GM12878 (cell line): ENCODE measurements around the gene FCAMR. TPM values are rescaled to one million over a fixed set of nuclear protein-coding genes. Genes with fewer than 3 reads are reported as not detected.
A peak's percentile ranks its signal among the peaks of the same experiment; 100 is the strongest.

Experiments used
- ATAC-seq: fragments of 200-7000 bp; cut with Tn5 transposase; 3 replicates; pipeline ENCODE4 v1.9.1; 2020; ENCODE audit warnings: mild to moderate bottlenecking, moderate library complexity
- BruUV-seq: library from RNA; stranded (reverse); fragments of 400-500 nt; replicated peaks from 2 replicates; lab custom pipeline; 2021; lab: Mats Ljungman, UMichigan
- CTCF ChIA-PET: fragments of 300-600 bp; sonication (Branson Sonifier 250); formaldehyde crosslinking; extraction: SDS; loops from one replicate; lab custom pipeline; 2021; ENCODE audit warnings: inconsistent platforms; lab: Yijun Ruan, JAX
- POLR2A ChIA-PET: fragments of 350-600 bp; formaldehyde crosslinking; extraction: SDS; loops from one replicate; lab custom pipeline; 2021; ENCODE audit warnings: inconsistent platforms; lab: Charles Lee
- RAD21 ChIA-PET: fragments of 300-600 bp; sonication (Branson Sonifier 250); formaldehyde crosslinking; loops from one replicate; lab custom pipeline; 2023; ENCODE audit warnings: antibody characterized with exemption; ENCODE audit not compliant: unreplicated experiment; lab: Charles Lee
- SMC1A ChIA-PET: fragments of 300-600 bp; sonication (Branson Sonifier 250); formaldehyde crosslinking; loops from one replicate; lab custom pipeline; 2023; ENCODE audit not compliant: unreplicated experiment, uncharacterized antibody; lab: Charles Lee
- DNase-seq: peaks from one replicate; pipeline ENCODE4 v3.0.0-alpha.2; 2011; ENCODE audit warnings: low read depth, low spot score
- FAIRE-seq: peaks from 3 replicates; lab custom pipeline; 2011; peaks lifted over from hg19 to GRCh38; lab: Jason Lieb, UNC
- H2AFZ ChIP-seq: 2 replicates; pipeline ENCODE4 v1.6.0; 2011; ENCODE audit warnings: low read depth, low read length, control low read depth; ENCODE audit not compliant: control insufficient read depth
- H3K27ac ChIP-seq: 2 replicates; pipeline ENCODE4 v1.5.1; 2011; ENCODE audit warnings: control low read depth; ENCODE audit not compliant: control insufficient read depth, insufficient read depth
- H3K27me3 ChIP-seq, 2 experiments: replicated peaks in 1 of 2; 2 replicates each; pipeline versions ENCODE4 v1.6.0 to v1.6.1; 2011; ENCODE audit warnings: low read length in 1 of 2; ENCODE audit not compliant: control insufficient read depth in 2 of 2, insufficient read depth in 2 of 2
- H3K36me3 ChIP-seq, 2 experiments: 2 replicates each; pipeline ENCODE4 v1.5.1; 2011; ENCODE audit warnings: low read length in 1 of 2; ENCODE audit not compliant: control insufficient read depth in 2 of 2, insufficient read depth in 2 of 2
- H3K4me1 ChIP-seq: 2 replicates; pipeline ENCODE4 v1.6.1; 2011; ENCODE audit warnings: mild to moderate bottlenecking, low read length, moderate library complexity, mixed read lengths; ENCODE audit not compliant: control insufficient read depth, insufficient read depth
- H3K4me2 ChIP-seq: 2 replicates; pipeline ENCODE4 v1.6.0; 2011; ENCODE audit warnings: control low read depth; ENCODE audit not compliant: control insufficient read depth, insufficient read depth
- H3K4me3 ChIP-seq: fragments of 200-600 bp; sonication (generic); 2 replicates; pipeline ENCODE4 v1.5.1; 2016
- H3K79me2 ChIP-seq: 2 replicates; pipeline ENCODE4 v1.6.0; 2011; ENCODE audit warnings: low read length; ENCODE audit not compliant: control insufficient read depth, insufficient read depth
- H3K9ac ChIP-seq: 2 replicates; pipeline ENCODE4 v1.8.0; 2011; ENCODE audit warnings: low read length, control low read depth, mixed read lengths; ENCODE audit not compliant: control insufficient read depth, insufficient read depth
- H3K9me3 ChIP-seq: replicated peaks from 3 replicates; pipeline ENCODE4 v1.5.1; 2011; ENCODE audit warnings: mild to moderate bottlenecking, low read length; ENCODE audit not compliant: control insufficient read depth, insufficient read depth
- H4K20me1 ChIP-seq: 2 replicates; pipeline ENCODE4 v1.6.0; 2011; ENCODE audit not compliant: control insufficient read depth, insufficient read depth
- CBX5 ChIP-seq: sonication (generic); IDR thresholded peaks from 2 replicates; pipeline ENCODE4 v1.6.1; 2016; ENCODE audit warnings: low read depth, moderate library complexity, mild to moderate bottlenecking, inconsistent platforms
- EP300 ChIP-seq, 2 experiments: fragments of 150-350 bp in 1 of 2; IDR thresholded peaks; 2 replicates each; pipeline ENCODE4 v1.6.1; 2011 to 2012; ENCODE audit warnings: low read depth in 2 of 2, low read length in 2 of 2, borderline replicate concordance in 1 of 2, improper control_type of control experiment in 1 of 2, inconsistent platforms in 1 of 2; ENCODE audit not compliant: control insufficient read depth in 1 of 2
- POLR2A ChIP-seq: IDR thresholded peaks from 2 replicates; pipeline ENCODE4 v1.6.1; 2011; ENCODE audit warnings: low read depth, mild to moderate bottlenecking, low read length
- RBBP5 ChIP-seq: fragments of 200-600 bp; sonication (generic); conservative IDR thresholded peaks from 2 replicates; pipeline ENCODE4 v1.6.1; 2016
- RCOR1 ChIP-seq: conservative IDR thresholded peaks from 2 replicates; pipeline ENCODE4 v1.6.1; 2012; ENCODE audit warnings: low read depth, low read length, improper control_type of control experiment
- ZNF274 ChIP-seq: IDR thresholded peaks from one replicate; pipeline ENCODE4 v1.8.0; 2011; ENCODE audit not compliant: insufficient read length, insufficient read depth
- WGBS: methylation state at CpG from one replicate; pipeline ENCODE4 v1.1.6; 2016; ENCODE audit warnings: low lambda C conversion rate; ENCODE audit not compliant: insufficient replicate concordance, insufficient coverage; ENCODE audit errors: missing lambda C conversion rate; 5-methylcytosine and 5-hydroxymethylcytosine counted together
- in situ Hi-C: fragments of 300-500 bp; cut with MboI; formaldehyde crosslinking; loops from 9 replicates; pipeline ENCODE4 v1.14.3; 2018; ENCODE audit warnings: mixed read lengths
- intact Hi-C: fragments of 100-400 bp; cut with micrococcal nuclease; formaldehyde crosslinking; loops from one replicate; pipeline ENCODE4 v1.14.2; 2022; ENCODE audit not compliant: unreplicated experiment
- polyA plus RNA-seq, 11 experiments: library from polyadenylated mRNA; depleted of rRNA in 4 of 11; unstranded in 6 of 11; stranded (reverse) in 5 of 11; fragments of >200 nt; fragmentation: Nextera tagmentation in 4 of 11; fragmentation: Illumina TruSeq in 1 of 11; extraction: Ambion mirVana in 4 of 11; extraction: Trizol in 1 of 11; gene quantifications; 1 replicate in 1 of 11; 2 replicates in 10 of 11; pipeline versions ENCODE4 v1.2.1 to v1.2.3, GENCODE V29; 2011 to 2016; ENCODE audit warnings: inconsistent platforms in 2 of 11, missing spikeins in 2 of 11, low read depth in 1 of 11
- total RNA-seq, 4 experiments: library from RNA; depleted of rRNA in 3 of 4; stranded (reverse); fragments of >200 nt in 3 of 4; fragmentation: Illumina TruSeq in 1 of 4; extraction: Trizol in 1 of 4; gene quantifications; 2 replicates each; pipeline versions ENCODE4 v1.2.1 to v1.2.3, GENCODE V29; 2013 to 2021
- TF ChIP-seq, protein P1 (sequence below): fragments of 450-650 bp; IDR thresholded peaks from 2 replicates; pipeline ENCODE4 v1.6.1; 2017; ENCODE audit warnings: mild to moderate bottlenecking, moderate library complexity
- TF ChIP-seq, protein P2 (sequence below): IDR thresholded peaks from 2 replicates; pipeline ENCODE4 v1.6.1; 2012; ENCODE audit warnings: improper control_type of control experiment, low read depth, low read length; ENCODE audit not compliant: insufficient replicate concordance
- TF ChIP-seq, protein P3 (sequence below): fragments of 450-650 bp; conservative IDR thresholded peaks from 2 replicates; pipeline ENCODE4 v1.6.1; 2017; ENCODE audit warnings: mild to moderate bottlenecking, moderate library complexity

The FCAMR gene
- total and polyA plus RNA-seq, 10 of the 15 experiments (the other 5 are each of a cell fraction or from before 2014, with no cell fraction given) = 0.04 to 0.15 (median 0.06) TPM; not detected in 3

DNA sequence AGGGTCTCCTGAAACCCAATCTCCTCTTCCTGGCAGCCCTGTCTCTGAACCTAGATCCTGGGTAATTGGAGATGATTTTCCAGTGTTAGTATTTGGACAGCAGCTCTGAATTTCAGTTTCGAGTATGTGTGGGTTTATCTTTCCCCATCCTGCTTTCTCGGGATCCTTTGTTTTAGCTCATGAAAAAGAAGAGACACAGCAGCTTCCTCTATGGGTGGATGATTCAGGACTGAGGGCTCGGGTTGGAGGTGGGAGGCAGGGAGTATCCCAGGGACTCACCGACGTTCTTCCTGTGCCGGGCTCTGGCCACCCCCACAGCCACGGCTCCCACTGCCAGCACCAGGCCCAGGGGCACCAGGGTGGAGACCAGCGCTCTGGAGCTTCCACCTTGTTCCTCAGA lies 38.1 kb downstream of the FCAMR start:
- Histone ChIP-seq H3K9me3 (no peaks in the 10 kb centered on the region), H3K4me2 (peak overlapping the region; percentile 17; the same call in 1 of the 2 replicates), H4K20me1 (no peaks in the 10 kb centered on the region), H2AFZ (no peak overlapping the region; the same call in 1 of the 2 replicates), H3K4me1 (peaks cover 46% of the 10 kb centered on the region), H3K4me3 (no peak overlapping the region), H3K9ac (no peak overlapping the region), H3K27ac (peak overlapping the region; percentile 99), H3K36me3 (no peaks in the 10 kb centered on the region), H3K27me3 (no peaks in the 10 kb centered on the region), H3K79me2 (no peaks in the 10 kb centered on the region)
- intact Hi-C loops (loop anchor here (5.0 kb wide), 1 partner anchor 120 kb away; the partner anchor contains the start of genes PFKFB2 and YOD1), in situ Hi-C loops (no loop called here)
- RAD21 ChIA-PET = interaction anchor here (0.7 to 13.5 kb wide), 17 partner anchors 15 to 297 kb away, joined by 3 to 371 read pairs (median 7); partner anchors contain the start of genes DYRK3 and FCMR
- FAIRE-seq (no peak), ATAC-seq (no peak), DNase-seq (no peak)
- POLR2A ChIA-PET = interaction anchor here (0.6 to 13.3 kb wide), 7 partner anchors 15 to 211 kb away, joined by 3 to 222 read pairs (median 4); partner anchors contain the start of gene FCMR
- no TSS peak for BruUV-seq
- CTCF ChIA-PET = interaction anchor here (0.6 to 13.5 kb wide), 33 partner anchors 10 to 411 kb away, joined by 3 to 643 read pairs (median 6); partner anchors contain the start of genes DYRK3, FCAMR, FCMR and IL20
- SMC1A ChIA-PET = interaction anchor here (0.6 to 10.3 kb wide), 27 partner anchors 8 to 205 kb away, joined by 3 to 431 read pairs (median 5); partner anchors contain the start of genes FCAMR, FCMR, IL19 and IL20
- TF ChIP-seq RCOR1 (no peak), POLR2A (no peak), EP300 (IDR thresholded peaks at IDR 0.05; ENCODE audit: borderline replicate concordance in 1 of 2, control insufficient read depth in 1 of 2, low read depth in 2 of 2, low read length in 2 of 2) (no peak), RBBP5 (no peak), CBX5 (no peak), ZNF274 (no peak)
- TF ChIP-seq, protein P1, sequence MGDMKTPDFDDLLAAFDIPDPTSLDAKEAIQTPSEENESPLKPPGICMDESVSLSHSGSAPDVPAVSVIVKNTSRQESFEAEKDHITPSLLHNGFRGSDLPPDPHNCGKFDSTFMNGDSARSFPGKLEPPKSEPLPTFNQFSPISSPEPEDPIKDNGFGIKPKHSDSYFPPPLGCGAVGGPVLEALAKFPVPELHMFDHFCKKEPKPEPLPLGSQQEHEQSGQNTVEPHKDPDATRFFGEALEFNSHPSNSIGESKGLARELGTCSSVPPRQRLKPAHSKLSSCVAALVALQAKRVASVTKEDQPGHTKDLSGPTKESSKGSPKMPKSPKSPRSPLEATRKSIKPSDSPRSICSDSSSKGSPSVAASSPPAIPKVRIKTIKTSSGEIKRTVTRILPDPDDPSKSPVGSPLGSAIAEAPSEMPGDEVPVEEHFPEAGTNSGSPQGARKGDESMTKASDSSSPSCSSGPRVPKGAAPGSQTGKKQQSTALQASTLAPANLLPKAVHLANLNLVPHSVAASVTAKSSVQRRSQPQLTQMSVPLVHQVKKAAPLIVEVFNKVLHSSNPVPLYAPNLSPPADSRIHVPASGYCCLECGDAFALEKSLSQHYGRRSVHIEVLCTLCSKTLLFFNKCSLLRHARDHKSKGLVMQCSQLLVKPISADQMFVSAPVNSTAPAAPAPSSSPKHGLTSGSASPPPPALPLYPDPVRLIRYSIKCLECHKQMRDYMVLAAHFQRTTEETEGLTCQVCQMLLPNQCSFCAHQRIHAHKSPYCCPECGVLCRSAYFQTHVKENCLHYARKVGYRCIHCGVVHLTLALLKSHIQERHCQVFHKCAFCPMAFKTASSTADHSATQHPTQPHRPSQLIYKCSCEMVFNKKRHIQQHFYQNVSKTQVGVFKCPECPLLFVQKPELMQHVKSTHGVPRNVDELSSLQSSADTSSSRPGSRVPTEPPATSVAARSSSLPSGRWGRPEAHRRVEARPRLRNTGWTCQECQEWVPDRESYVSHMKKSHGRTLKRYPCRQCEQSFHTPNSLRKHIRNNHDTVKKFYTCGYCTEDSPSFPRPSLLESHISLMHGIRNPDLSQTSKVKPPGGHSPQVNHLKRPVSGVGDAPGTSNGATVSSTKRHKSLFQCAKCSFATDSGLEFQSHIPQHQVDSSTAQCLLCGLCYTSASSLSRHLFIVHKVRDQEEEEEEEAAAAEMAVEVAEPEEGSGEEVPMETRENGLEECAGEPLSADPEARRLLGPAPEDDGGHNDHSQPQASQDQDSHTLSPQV = no peak
- TF ChIP-seq, protein P2, sequence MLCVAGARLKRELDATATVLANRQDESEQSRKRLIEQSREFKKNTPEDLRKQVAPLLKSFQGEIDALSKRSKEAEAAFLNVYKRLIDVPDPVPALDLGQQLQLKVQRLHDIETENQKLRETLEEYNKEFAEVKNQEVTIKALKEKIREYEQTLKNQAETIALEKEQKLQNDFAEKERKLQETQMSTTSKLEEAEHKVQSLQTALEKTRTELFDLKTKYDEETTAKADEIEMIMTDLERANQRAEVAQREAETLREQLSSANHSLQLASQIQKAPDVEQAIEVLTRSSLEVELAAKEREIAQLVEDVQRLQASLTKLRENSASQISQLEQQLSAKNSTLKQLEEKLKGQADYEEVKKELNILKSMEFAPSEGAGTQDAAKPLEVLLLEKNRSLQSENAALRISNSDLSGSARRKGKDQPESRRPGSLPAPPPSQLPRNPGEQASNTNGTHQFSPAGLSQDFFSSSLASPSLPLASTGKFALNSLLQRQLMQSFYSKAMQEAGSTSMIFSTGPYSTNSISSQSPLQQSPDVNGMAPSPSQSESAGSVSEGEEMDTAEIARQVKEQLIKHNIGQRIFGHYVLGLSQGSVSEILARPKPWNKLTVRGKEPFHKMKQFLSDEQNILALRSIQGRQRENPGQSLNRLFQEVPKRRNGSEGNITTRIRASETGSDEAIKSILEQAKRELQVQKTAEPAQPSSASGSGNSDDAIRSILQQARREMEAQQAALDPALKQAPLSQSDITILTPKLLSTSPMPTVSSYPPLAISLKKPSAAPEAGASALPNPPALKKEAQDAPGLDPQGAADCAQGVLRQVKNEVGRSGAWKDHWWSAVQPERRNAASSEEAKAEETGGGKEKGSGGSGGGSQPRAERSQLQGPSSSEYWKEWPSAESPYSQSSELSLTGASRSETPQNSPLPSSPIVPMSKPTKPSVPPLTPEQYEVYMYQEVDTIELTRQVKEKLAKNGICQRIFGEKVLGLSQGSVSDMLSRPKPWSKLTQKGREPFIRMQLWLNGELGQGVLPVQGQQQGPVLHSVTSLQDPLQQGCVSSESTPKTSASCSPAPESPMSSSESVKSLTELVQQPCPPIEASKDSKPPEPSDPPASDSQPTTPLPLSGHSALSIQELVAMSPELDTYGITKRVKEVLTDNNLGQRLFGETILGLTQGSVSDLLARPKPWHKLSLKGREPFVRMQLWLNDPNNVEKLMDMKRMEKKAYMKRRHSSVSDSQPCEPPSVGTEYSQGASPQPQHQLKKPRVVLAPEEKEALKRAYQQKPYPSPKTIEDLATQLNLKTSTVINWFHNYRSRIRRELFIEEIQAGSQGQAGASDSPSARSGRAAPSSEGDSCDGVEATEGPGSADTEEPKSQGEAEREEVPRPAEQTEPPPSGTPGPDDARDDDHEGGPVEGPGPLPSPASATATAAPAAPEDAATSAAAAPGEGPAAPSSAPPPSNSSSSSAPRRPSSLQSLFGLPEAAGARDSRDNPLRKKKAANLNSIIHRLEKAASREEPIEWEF = no peak
- TF ChIP-seq, protein P3, sequence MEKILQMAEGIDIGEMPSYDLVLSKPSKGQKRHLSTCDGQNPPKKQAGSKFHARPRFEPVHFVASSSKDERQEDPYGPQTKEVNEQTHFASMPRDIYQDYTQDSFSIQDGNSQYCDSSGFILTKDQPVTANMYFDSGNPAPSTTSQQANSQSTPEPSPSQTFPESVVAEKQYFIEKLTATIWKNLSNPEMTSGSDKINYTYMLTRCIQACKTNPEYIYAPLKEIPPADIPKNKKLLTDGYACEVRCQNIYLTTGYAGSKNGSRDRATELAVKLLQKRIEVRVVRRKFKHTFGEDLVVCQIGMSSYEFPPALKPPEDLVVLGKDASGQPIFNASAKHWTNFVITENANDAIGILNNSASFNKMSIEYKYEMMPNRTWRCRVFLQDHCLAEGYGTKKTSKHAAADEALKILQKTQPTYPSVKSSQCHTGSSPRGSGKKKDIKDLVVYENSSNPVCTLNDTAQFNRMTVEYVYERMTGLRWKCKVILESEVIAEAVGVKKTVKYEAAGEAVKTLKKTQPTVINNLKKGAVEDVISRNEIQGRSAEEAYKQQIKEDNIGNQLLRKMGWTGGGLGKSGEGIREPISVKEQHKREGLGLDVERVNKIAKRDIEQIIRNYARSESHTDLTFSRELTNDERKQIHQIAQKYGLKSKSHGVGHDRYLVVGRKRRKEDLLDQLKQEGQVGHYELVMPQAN = no peak
- 79% methylated on average over 8 of the region's 8 CpGs for WGBS
